Stimulated activated CD4-positive, alpha-beta T cell treated with anti-CD3 and anti-CD28 coated beads, Interleukin-15, amount 100 ng/mL, for 24 hours (primary cell): ENCODE data around the gene PLPPR1.
"Not testable (repeated sequence)": the region's sequence is repeated elsewhere in the genome, so short reads cannot be mapped to it uniquely, and the experiment has no call there.

Experiments
- DNase-seq: peaks from one replicate; pipeline ENCODE4 v3.0.0-alpha.2; 2020

PLPPR1 gene

DNA sequence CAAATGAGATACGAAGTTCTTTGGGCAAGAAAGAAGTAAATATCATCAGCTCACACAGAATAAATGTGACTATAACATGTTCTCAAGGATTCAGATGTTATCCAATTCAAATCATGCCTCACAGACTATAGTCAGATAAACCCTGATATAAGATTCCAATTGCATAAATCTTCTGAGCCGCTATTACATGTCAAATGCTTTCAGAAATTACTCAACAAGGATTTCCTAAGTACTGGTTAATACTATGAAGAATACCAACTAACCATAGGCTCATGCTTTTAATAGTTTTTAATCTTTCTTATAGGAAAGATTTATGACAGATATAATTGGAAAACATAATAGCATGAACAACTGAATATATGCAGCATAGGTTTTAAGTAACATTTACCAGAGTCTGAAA lies 282.7 kb downstream of the PLPPR1 start:
- no peak for DNase-seq

DNA sequence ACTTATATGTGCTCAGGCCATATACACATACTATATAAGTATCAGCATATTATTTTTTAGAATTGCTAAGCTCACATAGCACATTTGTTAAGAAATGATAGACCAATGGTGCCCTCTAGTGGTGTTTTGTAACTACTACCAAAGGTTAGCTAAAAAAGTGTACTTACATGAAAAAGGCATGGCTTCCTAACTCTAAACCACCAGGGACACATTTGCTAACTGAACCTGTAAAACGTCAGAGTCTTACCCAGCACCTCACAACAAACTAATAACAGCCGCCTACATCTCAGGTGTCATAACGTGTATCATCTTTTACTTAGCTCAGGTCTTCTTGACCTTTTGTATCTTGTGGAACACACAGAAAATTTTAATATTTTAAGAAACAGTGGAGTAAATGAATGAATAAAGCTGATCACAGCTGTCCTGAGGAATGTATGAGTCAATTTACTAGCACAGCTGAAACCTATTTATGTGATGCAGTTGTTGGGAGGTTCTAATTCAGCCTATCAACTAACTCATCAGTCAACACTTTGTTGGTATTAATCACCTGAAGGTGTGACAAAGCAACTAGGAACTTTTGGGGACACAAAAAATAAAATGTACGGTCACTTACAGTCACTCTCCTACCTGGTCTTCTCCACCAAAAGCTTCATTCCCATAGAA lies 283.4 kb downstream of the PLPPR1 start:
- DNase-seq: no peak

DNA sequence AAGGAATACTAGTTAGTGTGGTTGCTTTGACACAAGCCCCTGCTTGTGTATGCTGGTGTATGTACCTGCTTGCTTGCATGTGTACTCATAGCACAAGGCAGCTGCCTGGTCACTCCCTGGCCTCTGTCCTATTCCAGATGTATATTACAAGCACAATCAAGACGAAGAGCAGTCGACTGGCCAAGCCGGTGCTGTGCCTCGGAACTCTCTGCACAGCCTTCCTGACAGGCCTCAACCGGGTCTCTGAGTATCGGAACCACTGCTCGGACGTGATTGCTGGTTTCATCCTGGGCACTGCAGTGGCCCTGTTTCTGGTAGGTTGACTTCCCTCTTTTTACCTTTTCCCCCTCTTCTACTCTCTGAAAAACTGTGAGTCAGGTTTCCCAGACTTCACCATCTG lies 284.1 kb downstream of the PLPPR1 start:
- DNase-seq: no peak

DNA sequence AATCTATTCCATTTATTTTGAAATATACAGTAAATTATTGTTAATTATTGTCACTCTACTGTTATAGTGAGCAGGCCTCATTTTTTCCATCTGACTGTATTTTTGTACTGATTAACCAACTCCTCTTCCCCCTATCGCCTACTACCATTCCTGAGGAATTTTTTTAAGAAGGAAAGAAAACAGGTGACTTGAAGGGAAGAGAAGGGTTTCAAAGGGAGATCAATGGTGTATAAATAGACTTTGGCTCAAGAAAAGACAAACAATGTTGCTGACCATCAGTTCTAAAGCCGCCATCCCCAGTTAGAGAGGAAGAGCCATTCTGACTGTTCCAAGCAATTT lies 286.6 kb downstream of the PLPPR1 start:
- no peak for DNase-seq

DNA sequence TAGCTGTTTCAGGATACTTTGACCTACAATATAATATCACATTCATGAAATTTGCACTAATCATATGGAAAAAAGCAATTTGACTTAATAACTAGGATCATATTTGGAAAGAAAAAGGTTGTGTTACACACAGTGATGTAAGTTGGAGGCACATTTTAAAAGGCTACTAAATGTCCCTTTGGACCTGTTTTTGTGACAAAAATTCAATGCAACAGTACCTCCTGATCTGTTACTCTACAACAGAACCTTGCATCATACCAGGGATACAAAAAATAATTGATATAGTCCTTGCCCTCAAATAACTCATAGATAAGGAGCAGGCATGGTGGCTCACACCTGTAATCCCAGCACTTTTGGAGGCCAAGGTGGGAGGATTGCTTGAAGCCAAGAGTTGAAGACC lies 289.2 kb downstream of the PLPPR1 start:
- no peak for DNase-seq

DNA sequence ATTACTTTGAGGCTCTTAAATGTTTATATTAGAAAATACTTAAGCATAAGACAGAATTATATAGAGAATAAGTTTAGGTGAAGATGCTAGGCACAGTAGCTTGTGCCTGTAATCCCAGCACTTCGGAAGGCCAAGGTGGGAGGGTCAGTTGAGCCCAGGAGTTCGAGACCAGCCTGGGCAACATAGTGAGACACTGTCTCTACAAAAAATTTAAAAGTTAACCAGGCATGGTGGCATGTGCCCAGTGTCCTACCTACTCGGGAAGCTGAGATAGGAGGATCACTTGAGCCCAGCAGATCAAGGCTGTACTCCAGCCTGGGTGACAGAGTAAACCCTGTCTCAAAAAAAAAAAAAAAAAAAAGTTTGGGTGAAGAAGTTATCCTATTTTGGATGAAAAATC lies 294.6 kb downstream of the PLPPR1 start:
- no peak for DNase-seq

DNA sequence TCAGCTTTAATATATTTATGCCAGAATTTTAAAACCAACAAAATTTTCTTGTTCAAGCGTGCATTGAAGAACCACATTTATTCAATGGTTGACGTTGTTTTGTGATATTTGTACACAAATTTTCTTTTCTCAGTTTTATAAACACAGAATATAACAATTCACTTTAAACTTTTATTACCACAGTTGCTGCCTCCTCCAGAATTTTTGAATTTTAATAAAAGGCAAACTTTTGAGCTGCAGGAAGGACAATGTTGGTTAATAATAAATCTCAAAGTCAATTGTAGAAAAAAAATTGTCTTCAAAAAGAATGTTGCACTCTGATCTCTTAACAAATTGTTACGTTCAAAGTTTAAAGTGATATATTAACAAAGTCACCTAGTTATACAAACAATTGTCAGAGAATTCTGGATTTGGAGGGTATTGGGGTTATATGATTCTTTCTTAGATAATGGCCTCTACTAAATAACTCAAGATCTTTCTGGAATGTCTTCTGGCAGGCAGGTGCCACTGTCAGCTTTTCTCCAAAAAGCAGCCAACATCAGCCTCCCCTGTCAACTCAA lies 295.8 kb downstream of the PLPPR1 start:
- DNase-seq: no peak

DNA sequence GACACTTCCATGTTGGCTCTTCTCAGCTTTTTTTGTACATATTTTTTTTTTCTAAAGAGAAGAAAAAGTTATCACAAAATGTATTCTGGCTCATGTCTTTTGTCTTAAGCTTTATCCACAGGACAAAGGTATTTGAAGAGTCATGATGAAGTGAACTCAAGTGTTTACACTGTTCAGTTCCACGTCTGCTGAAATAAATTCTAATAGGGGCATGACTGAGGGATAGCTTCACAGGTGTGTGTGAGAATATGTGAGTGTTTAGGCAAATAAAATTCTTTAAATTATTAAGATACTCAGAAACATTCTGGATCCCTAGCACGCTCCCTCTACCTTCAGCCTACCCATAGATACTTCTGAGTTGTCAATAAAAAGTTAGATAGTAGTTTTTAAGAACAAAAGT lies 296.5 kb downstream of the PLPPR1 start:
- no peak for DNase-seq

DNA sequence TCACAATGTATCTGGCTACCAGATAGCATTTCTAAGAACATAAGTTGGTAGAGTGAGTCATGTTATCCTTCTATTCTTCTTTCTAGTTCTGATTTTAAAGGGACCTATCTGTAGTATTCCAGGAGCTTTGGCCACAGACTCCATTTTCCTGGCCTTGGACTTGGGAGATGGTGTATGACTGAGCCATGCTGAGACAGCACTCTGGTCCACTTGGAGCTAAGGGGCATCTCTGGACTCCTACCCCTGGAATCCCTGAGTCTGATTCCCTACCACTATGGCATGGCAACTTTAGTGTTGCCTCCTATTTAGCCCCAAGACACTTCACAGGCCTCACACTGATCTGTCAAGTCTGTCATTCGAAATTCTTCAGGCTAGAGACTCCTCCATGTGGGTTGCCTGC lies 297.5 kb downstream of the PLPPR1 start:
- no peak for DNase-seq

DNA sequence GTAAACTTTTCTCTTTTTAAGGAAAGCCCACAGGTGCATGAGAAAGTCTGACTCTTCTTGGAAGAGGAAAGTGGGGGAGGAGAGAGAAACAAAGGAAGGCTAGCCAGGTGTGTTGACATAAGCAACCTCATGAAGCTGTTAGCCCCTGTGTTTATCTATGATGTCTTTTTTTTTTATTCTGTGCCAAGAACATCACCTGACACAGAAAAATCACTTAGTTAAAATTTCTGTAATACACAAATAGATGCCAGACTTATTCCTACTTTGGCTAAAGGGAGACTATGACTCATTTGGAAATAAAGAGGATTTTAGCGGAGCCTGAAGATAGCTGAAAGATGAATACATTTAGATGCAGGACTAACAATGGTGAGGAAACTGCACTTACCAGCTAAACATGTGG lies 298.0 kb downstream of the PLPPR1 start:
- no peak for DNase-seq

DNA sequence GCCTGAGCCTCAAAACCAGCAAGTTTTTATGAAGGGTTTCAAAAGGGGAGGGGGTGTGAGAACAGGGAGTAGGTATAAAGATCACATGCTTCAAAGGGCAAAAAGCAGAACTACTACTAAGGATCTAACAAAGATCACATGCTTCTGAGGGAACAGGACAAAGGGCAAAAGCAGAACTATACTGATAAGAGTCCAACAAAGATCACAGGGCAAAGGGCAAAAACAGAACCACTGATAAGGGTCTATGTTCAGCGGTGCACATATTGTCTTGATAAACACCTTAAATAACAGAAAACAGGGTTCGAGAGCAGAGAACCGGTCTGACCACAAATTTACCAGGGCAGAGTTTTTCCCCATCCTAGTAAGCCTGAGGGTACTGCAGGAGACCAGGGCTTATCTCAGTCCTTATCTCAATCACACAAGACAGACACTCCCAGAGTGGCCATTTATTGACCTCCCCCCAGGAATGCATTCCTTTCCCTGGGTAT lies 298.9 kb downstream of the PLPPR1 start:
- DNase-seq: not testable (repeated sequence)

DNA sequence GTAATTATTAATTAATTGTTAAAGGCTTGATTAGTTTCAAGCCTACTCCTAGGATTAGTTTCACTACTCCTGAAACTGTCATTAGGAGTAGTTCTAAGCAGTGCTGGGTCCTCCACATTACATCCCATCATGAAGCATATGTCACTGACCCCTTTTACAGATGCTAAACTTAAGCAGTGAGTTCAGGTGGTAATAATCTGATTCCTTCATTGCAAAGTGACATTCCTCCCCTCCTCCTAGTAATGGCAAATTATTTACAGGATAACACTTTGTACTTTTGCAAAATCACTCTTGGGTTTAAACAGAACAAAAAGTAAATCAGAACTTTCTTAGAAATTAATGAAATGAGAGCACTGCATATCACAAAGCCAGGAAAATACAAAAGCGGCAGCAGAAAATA lies 303.8 kb downstream of the PLPPR1 start:
- DNase-seq: no peak

DNA sequence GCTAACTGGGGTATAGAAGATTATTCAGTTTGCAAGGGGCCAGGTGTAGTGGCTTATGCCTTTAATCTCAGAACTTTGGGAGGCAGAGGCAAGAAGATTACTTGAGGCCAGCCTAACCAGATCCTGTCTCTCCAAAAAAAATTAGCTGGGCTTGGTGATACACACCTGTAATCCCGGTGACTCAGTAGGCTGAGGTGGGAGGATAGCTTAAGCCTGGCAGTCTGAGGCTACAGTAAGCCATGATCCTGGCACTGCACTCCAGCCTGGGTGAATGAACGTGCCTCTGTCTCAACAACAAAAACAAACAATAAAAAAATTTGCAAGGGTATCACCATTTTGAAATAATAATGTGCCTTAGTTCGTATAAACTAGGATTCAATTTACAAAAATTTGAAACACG lies 305.0 kb downstream of the PLPPR1 start:
- DNase-seq: no peak

DNA sequence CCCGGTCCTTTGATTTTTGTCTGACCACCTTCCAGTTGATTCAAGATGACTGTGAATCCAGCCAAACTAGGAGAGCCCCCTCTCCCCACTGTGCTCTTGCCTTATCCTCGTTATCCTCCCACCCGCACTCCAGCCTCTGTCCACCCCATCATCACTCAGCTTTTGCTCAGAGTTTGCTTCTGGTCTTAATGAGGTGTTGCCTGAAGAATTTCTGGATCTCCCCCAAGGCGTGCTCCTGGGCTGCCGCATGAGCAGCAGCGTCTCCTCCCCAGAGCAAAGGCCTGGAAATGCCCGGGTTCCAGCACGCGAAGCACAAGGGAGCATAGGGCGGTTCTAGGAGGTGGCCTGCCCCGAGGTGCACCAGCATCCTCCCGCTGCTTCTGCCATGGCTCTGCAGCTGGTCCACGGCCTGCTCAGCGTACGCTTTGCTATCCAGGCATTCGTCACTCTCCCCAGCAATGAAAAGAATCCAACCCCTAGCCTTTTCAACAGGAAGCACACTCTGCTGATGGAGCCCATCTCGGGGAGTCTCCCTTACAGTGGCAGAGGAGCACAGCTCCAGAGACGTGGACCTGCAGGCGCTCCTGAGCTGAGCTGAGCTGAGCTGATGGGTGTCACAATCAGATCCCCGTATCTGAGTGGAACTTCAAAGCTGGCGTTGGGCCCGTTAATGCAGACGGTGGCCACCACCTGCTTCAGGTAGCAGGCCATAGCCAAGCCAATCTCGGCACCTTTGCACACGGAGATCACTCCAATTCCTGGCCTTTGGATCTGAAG lies 305.6 kb downstream of the PLPPR1 start:
- DNase-seq: no peak

DNA sequence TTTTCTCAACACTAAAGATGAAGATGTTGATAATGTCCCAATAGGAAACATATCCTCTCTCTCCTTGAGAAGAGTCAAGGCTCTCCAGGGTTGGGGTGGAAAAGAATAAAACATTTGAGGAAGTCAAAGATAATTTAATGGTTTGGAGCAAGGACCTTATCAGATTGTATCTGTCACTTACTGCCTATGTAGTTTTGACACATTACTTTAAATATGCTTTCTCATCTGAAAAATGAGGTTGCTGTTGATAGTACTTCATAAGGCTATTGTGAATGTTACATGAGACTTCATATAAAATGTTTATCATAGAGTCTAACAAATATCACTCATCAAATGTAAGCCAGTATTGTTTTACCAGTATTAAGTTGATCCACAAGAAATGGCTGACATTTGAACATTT lies 307.6 kb downstream of the PLPPR1 start:
- DNase-seq: no peak

DNA sequence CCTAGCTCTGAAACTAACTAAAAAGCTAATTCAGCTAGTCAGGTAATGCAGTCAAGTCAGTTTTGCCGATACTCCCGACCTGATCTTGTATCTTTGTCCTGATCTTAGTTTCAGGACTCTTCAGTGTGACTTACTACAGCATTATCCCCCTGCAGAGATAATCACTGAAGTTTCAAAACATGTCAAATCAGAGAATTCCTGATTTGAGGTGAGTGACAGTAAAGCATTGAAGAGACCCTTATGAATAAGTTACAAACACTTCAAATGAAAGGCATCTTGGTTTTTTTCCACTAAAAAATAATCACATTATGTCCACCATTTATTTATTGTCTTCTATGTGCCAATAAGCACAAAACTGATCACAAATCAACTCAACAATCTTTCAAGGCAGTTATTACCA lies 308.7 kb downstream of the PLPPR1 start:
- DNase-seq: no peak

DNA sequence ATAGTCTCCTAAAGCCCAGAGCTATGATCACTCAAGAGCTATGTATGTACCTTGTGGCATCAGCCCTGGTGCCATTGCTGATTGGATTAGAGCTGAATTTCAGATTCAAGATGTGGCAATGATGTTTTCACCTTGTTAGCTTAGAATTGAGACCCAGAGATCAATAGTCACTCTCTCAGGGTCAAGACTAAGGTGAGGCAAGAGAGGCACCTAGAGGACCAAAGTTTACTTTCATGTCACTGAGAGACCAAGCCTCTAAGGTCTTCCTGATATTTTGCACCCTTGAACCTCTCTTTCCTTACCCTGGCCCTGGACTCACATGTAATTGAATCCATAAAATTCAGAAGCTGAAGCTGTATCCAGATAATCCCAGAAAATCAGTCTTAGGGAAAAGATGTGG lies 313.4 kb downstream of the PLPPR1 start:
- no peak for DNase-seq

DNA sequence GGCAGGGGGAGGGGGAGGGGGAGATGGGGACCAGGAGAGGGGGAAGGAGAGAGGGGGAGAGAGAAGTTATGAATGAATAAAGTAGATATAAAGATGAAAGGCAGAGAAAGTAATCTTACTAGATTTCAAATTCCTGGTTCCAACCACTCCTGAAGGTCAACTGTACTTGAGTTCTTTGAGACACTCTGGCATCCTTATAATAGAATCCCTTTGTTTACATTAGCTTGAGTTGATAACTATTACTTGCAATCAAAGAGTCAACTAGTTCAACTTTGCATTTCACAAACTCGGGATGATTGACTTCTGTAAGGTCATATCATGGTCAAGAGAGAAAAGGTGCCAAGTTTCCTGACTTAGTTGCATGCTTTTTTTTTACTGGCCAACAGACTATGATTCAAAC lies 314.1 kb downstream of the PLPPR1 start:
- no peak for DNase-seq

DNA sequence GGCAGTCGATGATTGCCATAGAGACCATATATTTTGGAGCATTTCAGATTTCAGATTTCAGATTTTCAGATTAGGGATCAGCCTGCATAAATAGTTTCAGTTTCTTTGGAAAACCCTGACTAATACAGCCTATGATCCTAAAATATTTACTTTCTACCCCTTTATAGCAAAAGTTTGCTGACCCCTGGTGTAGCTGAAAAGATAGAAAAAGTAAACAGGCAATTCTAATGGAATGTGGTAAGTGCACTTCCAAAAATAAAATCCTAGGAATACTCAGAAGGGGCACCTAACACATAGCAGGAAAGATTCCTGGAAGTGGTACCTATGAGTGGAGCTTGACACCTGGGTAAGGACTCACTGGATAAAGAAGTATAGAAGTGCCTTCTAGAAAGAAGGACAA lies 321.8 kb downstream of the PLPPR1 start:
- no peak for DNase-seq

DNA sequence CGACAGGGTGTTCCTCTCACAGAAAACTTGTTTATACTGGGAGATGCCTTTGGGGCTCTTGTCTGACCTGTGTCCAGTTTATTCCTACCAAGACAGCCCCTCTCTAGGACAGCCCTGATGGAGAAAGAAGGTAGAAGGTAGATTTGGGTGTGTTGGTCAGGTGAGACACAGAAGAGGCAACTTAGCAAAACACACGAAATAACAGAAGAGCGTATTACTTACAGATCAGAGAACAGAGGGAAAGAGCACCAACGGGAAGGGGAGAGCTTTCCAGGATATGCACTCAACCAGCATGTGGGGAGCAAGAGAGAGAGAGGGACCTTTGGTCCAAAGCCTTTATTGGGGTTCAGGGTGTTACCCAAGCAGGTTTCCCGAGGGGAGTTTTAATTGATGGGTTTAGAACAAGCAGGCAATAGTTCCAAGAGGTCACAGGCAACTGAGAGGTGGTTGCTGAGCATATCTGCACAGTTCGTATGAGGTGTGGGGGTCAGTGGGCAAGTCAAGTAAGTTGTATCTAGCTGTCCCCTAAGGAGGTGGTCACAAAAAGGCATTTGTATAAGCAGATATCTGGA lies 324.5 kb downstream of the PLPPR1 start:
- no peak for DNase-seq

DNA sequence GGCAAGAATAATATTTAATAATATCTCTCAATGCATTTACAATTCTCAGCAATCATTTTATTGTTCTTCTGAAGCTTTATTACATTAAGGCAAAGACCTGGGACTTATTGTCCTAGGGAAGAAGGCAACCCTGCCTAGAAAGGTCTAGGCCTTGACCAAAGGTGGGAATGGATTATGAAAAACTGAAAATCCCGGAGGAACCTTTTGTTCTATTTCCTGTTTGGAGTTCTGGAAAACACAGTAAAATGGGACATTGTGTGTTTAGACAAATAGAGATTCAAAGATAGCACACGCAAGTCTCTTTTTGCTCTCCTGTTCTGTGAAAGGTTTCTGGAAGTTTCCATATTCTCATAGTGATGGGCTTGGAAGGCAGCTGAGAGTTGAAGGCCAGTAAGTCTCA lies 325.2 kb downstream of the PLPPR1 start:
- DNase-seq: no peak

DNA sequence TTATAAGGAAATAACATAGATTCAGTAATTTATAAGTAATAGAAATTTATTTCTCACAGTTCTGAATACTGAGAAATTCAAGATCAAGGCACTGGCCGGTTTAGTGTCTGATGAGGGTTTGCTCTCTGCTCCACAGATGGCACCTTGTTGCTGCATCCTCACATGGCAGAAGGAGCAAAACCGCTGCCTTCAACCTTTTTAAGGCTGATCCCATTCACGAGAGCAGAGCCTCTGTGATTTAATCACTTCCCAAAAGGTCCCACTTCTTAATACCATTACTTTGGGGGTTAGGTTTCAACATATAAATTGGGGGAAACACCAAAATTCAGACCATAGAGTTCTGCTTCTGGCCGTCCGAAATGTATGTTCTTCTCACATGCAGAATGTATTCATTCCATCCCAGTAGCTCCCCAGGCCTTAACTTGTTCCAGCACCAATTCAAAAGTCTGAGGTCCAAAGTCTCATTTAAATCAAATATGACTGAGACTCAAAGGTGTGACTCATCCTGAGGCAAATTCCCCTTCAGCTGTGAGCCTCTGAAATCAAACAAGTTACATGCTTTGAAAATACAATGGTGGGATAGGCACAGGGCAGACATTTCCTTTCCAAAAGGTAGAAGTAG lies 325.7 kb downstream of the PLPPR1 start:
- DNase-seq: no peak
